Small intestine (tissue), 7 donors: Measurements from ENCODE around the gene TSPAN3. TPM values are rescaled to one million over a fixed set of nuclear protein-coding genes. Genes with fewer than 3 reads are reported as not detected.

Source experiments
- DNase-seq, 2 donors: peaks; one replicate each; pipeline versions ENCODE4 v3.0.0 to v3.0.0-alpha.2; 2013
- FAIRE-seq: peaks from 2 replicates; lab custom pipeline; 2012; peaks lifted over from hg19 to GRCh38; lab: Jason Lieb, UNC
- H3K27ac ChIP-seq, 3 donors: one replicate each; pipeline ENCODE4 v1.5.1; 2013; ENCODE audit warnings: low read length in 2 of 3, mild to moderate bottlenecking in 2 of 3, control low read depth in 1 of 3, inconsistent platforms in 1 of 3, low read depth in 1 of 3, moderate library complexity in 1 of 3
- H3K27me3 ChIP-seq, 3 donors: one replicate each; pipeline ENCODE4 v1.6.1; 2013; ENCODE audit warnings: low read length in 3 of 3, inconsistent platforms in 1 of 3; ENCODE audit not compliant: control insufficient read depth in 3 of 3, insufficient read depth in 3 of 3
- H3K36me3 ChIP-seq, 3 donors: one replicate each; pipeline ENCODE4 v1.6.1; 2013; ENCODE audit warnings: low read length in 3 of 3, inconsistent platforms in 1 of 3, low read depth in 1 of 3, mild to moderate bottlenecking in 1 of 3, moderate library complexity in 1 of 3; ENCODE audit not compliant: control insufficient read depth in 3 of 3, insufficient read depth in 2 of 3
- H3K4me1 ChIP-seq, 3 donors: one replicate each; pipeline ENCODE4 v1.6.1; 2013; ENCODE audit warnings: low read length in 2 of 3, inconsistent platforms in 1 of 3, low read depth in 1 of 3, mild to moderate bottlenecking in 1 of 3, moderate library complexity in 1 of 3; ENCODE audit not compliant: control insufficient read depth in 3 of 3, insufficient read depth in 2 of 3
- H3K4me3 ChIP-seq, 3 donors: one replicate each; pipeline ENCODE4 v1.5.1; 2013; ENCODE audit warnings: low read length in 3 of 3, control low read depth in 1 of 3, inconsistent platforms in 1 of 3, low read depth in 1 of 3, mild to moderate bottlenecking in 1 of 3, moderate library complexity in 1 of 3
- H3K9me3 ChIP-seq, 2 donors: one replicate each; pipeline ENCODE4 v1.6.1; 2013; ENCODE audit warnings: low read depth in 1 of 2, low read length in 1 of 2; ENCODE audit not compliant: control insufficient read depth in 2 of 2, insufficient read depth in 1 of 2
- WGBS, 3 donors: extraction: QIAGEN DNeasy Blood & Tissue Kit; methylation state at CpG; one replicate each; pipeline ENCODE4 v1.1.7; 2013; 5-methylcytosine and 5-hydroxymethylcytosine counted together
- polyA plus RNA-seq, 4 donors: library from polyadenylated mRNA; stranded (reverse) in 3 of 4; unstranded in 1 of 4; fragments of 200-250 nt in 3 of 4; fragments of 120-200 nt in 1 of 4; gene quantifications; one replicate each; pipeline versions ENCODE4 v1.2.1 to v1.2.3, GENCODE V29; 2013
- donor health status: healthy with polysubstance abuse.
- donor health status: control.
- donor health status: control.
- donor health status: Bipolar disorder and iron deficiency.
- donor health status: healthy.

Gene TSPAN3
- polyA plus RNA-seq, 4 donors = 263 to 628 (median 343) TPM

DNA sequence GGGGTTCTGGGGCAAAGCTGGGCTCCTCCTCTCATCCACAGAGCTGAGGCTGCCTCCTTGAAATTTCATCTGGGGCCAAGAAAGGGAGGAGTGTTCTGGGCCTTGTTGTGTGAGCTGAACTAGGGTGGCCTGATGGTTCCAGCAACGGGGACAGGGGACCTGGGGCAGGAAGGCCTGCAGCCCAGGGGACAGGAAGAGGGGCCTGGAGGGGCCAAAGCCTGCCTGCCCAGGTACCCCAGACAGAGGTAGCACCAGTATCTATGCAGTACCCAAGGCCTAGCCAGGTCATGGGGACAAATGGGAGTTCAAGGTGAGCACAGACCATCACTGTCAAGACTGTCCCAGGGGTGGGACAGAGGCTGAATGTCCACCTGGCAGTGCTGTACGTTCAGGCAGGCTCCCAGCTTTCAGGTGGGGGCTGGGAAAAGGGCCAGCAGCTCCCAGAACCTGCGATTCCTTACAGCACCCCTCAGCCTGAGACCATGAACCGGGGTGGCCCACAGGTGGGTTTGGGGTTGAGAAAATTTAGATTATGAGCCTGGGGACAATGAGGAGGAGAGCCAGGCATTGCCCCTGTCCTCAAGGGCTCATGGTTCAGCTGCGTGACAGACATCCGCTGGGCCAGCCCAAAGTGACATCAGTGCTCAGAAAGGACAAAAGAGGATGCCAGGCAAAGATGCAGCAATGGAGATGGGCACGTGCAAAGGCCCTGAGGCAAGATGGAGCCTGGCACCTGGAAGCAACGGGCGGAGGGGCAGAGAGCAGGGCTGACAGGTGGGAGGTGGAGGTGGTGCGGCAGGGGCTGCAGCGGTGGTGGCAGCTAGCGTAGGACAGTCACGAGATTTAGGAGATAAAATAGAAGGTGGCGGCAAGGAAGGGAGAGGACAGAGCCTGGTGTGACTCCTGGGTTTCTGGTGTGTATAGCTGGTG, 48.0 kb downstream of the TSPAN3 start:
- Histone ChIP-seq H3K4me1 (peaks cover 0 to 2% (median 0%) of the 10 kb centered on the region in 3 donors), H3K4me3 (no peak overlapping the region), H3K27me3 (no peaks in the 10 kb centered on the region), H3K36me3 (no peaks in the 10 kb centered on the region), H3K27ac (peak overlapping the region in 1 of 3 donors; percentile 30), H3K9me3 (no peaks in the 10 kb centered on the region)
- no peak for FAIRE-seq
- 87 to 91% (median 91%) methylated on average over 14 of the region's 14 CpGs for WGBS, 3 donors
- DNase-seq = no peak

DNA sequence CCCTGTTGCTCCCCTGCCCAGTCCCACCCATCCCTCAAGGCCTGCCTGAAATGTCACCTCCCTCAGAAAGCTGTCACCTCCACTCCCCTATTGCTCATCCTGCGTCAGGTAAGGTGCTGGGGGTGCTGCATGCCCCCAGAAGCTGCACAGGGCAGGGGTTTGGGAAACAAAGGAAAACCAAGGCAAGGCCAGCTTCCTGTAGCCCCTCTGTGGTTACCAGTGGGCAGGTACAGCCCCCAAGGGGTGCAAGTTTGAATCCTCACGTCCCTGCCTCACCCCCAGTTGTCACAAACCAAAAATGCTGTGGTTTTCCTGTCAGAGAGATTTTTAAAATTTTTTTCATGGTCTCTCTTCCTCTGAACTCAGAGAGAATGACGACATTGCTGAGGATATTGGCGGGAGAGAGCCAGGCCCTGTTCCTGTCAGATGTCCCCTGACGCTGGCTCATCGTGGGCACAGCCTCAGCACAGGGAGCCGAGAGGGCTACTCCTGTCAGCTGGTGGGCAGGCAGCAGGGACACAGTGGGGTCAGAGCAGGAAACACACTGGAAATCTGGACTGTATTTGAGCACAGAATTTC, 49.0 kb downstream of the TSPAN3 start:
- Histone ChIP-seq H3K4me1 (no peaks in the 10 kb centered on the region), H3K27me3 (no peaks in the 10 kb centered on the region), H3K4me3 (no peak overlapping the region), H3K27ac (peak overlapping the region in 1 of 3 donors; percentile 30), H3K9me3 (no peaks in the 10 kb centered on the region), H3K36me3 (no peaks in the 10 kb centered on the region)
- DNase-seq = peak in 1 of 2 donors; percentile 39
- 56 to 75% (median 66%) methylated on average over 7 of the region's 7 CpGs for WGBS, 3 donors
- no peak for FAIRE-seq

DNA sequence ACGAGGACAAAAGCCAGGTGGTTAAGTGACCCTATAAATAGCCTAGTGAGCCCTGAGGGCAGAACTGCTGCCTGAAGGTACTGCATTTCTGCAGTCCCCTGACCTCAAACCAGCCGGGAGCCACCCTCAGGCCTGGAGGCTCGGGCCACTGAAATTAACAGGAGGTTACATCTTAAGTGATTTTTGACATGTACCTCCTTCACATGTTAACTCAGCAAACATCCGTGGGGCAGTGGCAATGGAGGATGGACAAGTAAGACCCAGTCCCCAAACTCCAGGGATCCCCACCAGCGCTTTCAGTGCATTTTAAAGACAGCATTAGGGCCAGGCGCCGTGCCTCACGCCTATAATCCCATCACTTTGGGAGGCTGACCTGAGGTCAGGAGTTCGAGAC, 49.8 kb downstream of the TSPAN3 start:
- Histone ChIP-seq H3K4me1 (no peaks in the 10 kb centered on the region), H3K9me3 (no peaks in the 10 kb centered on the region), H3K36me3 (no peaks in the 10 kb centered on the region), H3K4me3 (no peak overlapping the region), H3K27ac (peak overlapping the region in 1 of 3 donors; percentile 14), H3K27me3 (no peaks in the 10 kb centered on the region)
- DNase-seq (no peak), FAIRE-seq (no peak)
- 79 to 86% (median 81%) methylated on average over 9 of the region's 9 CpGs for WGBS, 3 donors

DNA sequence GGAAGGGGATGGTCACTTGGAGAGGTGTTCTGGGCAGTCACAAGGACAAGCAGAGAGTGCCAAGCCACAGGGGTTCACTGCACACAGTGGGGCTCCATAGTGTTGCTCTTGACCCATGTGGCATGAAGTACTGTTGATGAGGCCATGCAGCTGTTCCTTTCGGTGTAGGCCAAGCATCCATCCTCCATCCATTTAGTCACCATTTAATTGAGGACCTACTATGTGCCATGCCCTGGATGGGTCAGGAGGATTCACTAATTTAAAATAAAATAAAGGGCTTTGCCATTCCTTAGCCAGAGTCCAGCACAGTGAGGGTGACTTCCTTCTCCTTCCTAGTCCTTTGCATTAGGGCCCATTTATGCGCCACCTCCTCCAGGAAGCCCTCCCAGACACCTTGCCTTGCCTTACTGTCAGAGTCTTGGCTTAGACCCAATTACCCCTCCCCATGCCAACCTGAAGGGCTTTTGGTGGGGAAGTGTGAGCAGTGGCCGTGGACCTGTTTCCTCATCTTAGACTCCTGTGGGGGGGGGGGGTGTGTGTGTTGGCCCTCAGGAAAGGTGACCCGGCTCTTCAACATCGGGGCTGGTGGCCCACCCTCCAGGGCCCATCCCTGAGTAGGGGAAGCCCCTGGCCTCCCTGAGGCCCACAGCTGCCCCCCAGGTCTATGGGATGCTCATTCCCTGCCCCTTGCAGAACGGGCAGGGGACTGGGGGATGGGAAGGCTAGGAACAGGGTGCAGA, 50.4 kb downstream of the TSPAN3 start:
- WGBS, 3 donors = 72 to 91% (median 78%) methylated on average over 6 of the region's 6 CpGs
- H3K4me1 ChIP-seq = no peaks in the 10 kb centered on the region
- no peaks in the 10 kb centered on the region for H3K9me3 ChIP-seq
- FAIRE-seq = no peak
- no peaks in the 10 kb centered on the region for H3K36me3 ChIP-seq
- H3K4me3 ChIP-seq = no peak overlapping the region
- DNase-seq = no peak
- peak overlapping the region in 1 of 3 donors; percentile 14 for H3K27ac ChIP-seq
- H3K27me3 ChIP-seq = no peaks in the 10 kb centered on the region

DNA sequence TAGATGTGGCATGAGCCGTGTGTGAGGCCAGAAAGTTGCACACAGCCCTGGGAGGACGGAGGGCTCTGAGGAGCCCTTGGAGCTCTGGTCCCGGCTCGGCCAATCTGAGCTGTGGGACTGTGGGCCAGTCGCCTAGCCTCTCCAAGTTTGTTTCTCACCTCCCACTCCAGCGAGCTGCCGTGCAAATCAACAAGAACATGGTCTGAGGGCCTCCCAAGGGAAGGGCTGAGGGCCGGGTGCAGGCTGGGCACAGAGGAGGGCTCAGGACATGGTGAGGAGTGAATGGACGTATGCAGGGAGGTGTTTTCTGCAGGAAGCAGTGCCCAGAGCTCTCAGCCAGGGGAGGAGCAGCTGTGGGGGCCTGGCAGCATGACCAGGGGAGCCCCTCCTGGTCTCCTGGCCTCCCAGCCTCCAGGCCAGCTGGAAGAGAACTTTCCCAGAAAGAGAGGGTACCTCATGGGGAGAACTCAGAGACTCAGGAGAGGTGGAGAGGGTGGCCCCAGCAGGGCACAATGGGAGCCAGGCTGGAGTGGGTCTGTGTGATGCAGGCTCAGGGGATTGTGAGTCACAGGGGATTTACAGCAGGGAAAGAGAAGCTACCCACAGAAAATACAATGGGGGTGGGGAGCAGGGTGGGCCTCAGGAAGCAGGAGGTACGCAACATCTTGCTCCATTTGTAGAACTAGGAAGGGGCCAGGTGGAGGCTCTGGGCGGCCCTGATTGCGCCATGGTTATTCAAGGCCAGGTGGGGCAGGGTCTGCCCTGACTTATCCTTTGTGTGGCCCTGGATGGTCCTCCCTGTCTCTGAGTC, 51.2 kb downstream of the TSPAN3 start:
- Histone ChIP-seq H3K27ac (no peak overlapping the region), H3K27me3 (no peaks in the 10 kb centered on the region), H3K9me3 (no peaks in the 10 kb centered on the region), H3K4me3 (no peak overlapping the region), H3K36me3 (no peaks in the 10 kb centered on the region), H3K4me1 (no peaks in the 10 kb centered on the region)
- WGBS, 3 donors = 78 to 84% (median 82%) methylated on average over 12 of the region's 12 CpGs
- FAIRE-seq = no peak
- DNase-seq = no peak

DNA sequence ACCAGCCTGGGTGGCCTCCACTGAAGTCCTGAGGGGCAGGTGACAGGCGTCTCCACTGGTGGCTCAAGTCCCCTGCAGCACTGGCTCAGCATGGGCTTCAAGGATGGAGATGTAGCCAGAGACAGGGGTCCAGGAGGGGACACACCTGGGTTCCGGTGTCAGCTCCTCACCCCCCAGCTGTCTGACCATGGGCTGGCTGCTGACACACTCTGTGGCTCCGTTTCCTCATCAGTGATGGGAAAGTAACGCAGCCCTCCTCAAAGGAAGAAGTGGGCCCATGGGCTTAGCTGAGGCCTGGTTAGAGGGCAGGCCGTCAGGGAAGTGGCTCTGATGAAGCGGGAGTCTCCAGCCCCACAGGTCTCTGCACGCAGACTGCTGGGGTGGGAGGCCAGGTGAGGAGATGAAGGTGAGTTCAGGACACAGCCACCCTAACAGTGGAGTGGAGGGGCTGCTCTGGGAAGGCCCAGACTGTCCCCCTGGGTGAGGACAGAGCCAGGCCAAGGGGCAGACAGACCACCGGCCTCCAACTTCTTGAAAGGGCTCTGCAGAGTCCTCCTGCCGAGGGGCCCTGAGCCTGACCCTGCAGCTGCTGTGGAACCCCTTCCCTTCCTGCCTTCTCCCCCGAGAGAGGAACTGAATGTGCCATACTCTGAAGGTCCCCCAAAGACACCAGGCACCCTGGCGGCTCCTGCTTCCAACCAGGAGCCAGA, 52.0 kb downstream of the TSPAN3 start:
- WGBS, 3 donors = 81 to 87% (median 83%) methylated on average over 11 of the region's 11 CpGs
- H3K27ac ChIP-seq = no peak overlapping the region
- no peaks in the 10 kb centered on the region for H3K36me3 ChIP-seq
- DNase-seq (no peak), FAIRE-seq (no peak)
- H3K4me3 ChIP-seq = no peak overlapping the region
- no peaks in the 10 kb centered on the region for H3K27me3 ChIP-seq
- no peaks in the 10 kb centered on the region for H3K9me3 ChIP-seq
- no peaks in the 10 kb centered on the region for H3K4me1 ChIP-seq

DNA sequence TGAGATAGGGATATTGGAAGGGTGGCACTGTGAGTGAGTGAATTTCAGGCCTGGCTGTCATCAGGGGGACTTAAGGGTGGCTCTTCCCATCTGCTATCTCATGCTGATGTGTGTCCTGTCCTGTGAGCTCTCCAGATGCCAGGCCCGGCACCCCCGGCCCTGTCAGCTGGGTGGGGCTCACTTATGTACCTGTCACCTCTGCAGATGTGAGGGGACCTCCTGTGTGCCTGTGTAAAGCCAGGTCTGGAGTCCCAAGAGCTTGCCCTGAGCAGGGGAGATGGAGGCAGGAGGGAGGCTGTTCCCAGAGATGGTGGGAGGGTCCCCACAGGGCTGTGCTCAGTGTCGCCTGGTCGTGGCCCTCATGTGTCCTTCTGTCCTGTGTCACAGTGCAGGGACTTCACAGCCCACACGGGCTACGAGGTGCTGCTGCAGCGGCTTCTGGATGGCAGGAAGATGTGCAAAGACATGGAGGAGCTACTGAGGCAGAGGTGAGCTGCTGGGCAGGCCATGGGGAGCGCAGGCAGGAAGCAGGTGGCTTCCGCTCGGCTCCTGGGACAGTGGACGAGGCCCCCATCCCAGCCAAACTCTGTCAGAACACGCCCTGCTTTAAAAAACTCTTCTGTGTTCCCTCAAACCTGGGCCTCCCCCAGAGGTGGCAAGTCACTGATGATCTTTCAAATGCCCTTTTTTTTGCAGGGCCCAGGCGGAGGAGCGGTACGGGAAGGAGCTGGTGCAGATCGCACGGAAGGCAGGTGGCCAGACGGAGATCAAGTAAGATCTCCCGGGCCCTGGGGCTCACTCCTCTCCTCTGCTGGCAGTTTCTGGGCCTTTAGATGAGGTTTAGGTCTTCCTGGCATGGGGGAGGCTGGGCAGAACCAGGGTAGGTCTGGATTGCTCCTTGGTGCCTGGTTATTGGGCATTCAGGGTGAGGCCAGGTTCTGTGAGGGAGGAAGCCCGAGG, 52.9 kb downstream of the TSPAN3 start:
- no peak for FAIRE-seq
- H3K36me3 ChIP-seq = no peaks in the 10 kb centered on the region
- H3K9me3 ChIP-seq = no peaks in the 10 kb centered on the region
- 84 to 91% (median 84%) methylated on average over 20 of the region's 20 CpGs for WGBS, 3 donors
- H3K27ac ChIP-seq = no peak overlapping the region
- no peaks in the 10 kb centered on the region for H3K4me1 ChIP-seq
- no peak overlapping the region for H3K4me3 ChIP-seq
- DNase-seq = no peak
- H3K27me3 ChIP-seq = peaks cover 0 to 2% (median 0%) of the 10 kb centered on the region in 3 donors
